Measurements from ENCODE around the gene TFPT. TPM values are rescaled to one million over a fixed set of nuclear protein-coding genes. Genes with fewer than 3 reads are reported as not detected.
"Not testable (repeated sequence)": the region's sequence is repeated elsewhere in the genome, so short reads cannot be mapped to it uniquely, and the experiment has no call there.

The TFPT gene
- total RNA-seq, 1 experiment from 2014 or later: 21.5 TPM

- H3K9me3 ChIP-seq (ENCODE audit: low read length): no peaks in the 10 kb centered on the region
- H3K36me3 ChIP-seq (ENCODE audit: insufficient read depth, low read length): peaks cover 14% of the 10 kb centered on the region; the same call in 1 of the 2 replicates
- H3K9me2 ChIP-seq (replicated peaks; ENCODE audit: insufficient read depth, low read length): no peaks in the 10 kb centered on the region
- no peak overlapping the region for H3K27ac ChIP-seq (ENCODE audit: low read length)
- H3K4me2 ChIP-seq (ENCODE audit: low read depth, low read length, poor library complexity, severe bottlenecking): no peak overlapping the region
- no peak overlapping the region for H3K9ac ChIP-seq (ENCODE audit: low read length)
- peaks cover 40% of the 10 kb centered on the region for H3K79me2 ChIP-seq (ENCODE audit: low read length)
- peaks cover 3% of the 10 kb centered on the region; the same call in 1 of the 2 replicates for H4K20me1 ChIP-seq (ENCODE audit: insufficient read depth, low read depth, low read length)
- no peaks in the 10 kb centered on the region for H3K27me3 ChIP-seq (ENCODE audit: low read length)
- no peak overlapping the region for H3K4me3 ChIP-seq (ENCODE audit: low read length)
- H3K4me1 ChIP-seq (ENCODE audit: low read length): peaks cover 17% of the 10 kb centered on the region
- DNase-seq: no peak
- no peak overlapping the region for H2AFZ ChIP-seq (ENCODE audit: low read length)
Observed at GRCh38 chr19:54104998-54105715, 10.3 kb downstream of the TFPT start.

- no peaks in the 10 kb centered on the region for H3K9me3 ChIP-seq (ENCODE audit: low read length)
- H3K27ac ChIP-seq (ENCODE audit: low read length): no peak within 1 kb of the TSS
- peak within 1 kb of the TSS; percentile 88 for H3K9ac ChIP-seq (ENCODE audit: low read length)
- H3K79me2 ChIP-seq (ENCODE audit: low read length): peaks cover 40% of the 10 kb centered on the region
- no peaks in the 10 kb centered on the region for H3K9me2 ChIP-seq (replicated peaks; ENCODE audit: insufficient read depth, low read length)
- peaks cover 17% of the 10 kb centered on the region for H3K4me1 ChIP-seq (ENCODE audit: low read length)
- DNase-seq: peak; percentile 100
- no peaks in the 10 kb centered on the region for H3K36me3 ChIP-seq (ENCODE audit: insufficient read depth, low read length)
- H3K4me2 ChIP-seq (ENCODE audit: low read depth, low read length, poor library complexity, severe bottlenecking): peak within 1 kb of the TSS; percentile 99
- H4K20me1 ChIP-seq (ENCODE audit: insufficient read depth, low read depth, low read length): no peaks in the 10 kb centered on the region
- peak within 1 kb of the TSS; percentile 98 for H3K4me3 ChIP-seq (ENCODE audit: low read length)
- H3K27me3 ChIP-seq (ENCODE audit: low read length): no peaks in the 10 kb centered on the region
- H2AFZ ChIP-seq (ENCODE audit: low read length): peak within 1 kb of the TSS; percentile 89
Observed at GRCh38 chr19:54102421-54103169, 12.9 kb downstream of the TFPT start, which contains the start of gene NDUFA3. Gene NDUFA3 (plus strand): TSS chr19:54102855. CDS start chr19:54102879, 24 bp downstream.

DNA sequence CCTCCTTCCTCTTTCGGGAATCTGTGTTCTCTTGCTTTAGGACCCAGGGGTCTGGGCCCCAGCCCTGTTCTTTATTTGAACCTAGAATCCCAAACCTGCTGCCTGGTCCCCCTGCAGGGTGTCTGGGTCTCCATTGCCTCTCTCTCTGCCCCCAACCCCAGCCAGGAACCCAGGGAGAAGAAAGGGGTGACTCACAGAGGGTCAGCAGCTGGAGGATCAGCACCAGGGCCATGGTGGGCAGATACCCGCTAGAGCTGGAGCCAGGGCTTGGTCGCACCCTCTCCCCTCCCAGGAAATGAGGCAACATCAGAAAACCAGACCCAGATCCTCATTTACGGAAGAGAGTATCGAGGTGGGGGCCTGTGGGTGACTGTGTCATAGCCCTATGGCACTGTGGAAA, 14.9 kb downstream of the TFPT start, which contains the start of gene OSCAR:
TSS of gene OSCAR (minus strand) at position 243 of the 400 bp plus-strand sequence. CDS start at position 232, 11 bp downstream.
- Histone ChIP-seq H4K20me1 (ENCODE audit: insufficient read depth, low read depth, low read length) (no peaks in the 10 kb centered on the region), H3K9ac (ENCODE audit: low read length) (no peak within 1 kb of the TSS), H3K9me2 (replicated peaks; ENCODE audit: insufficient read depth, low read length) (no peaks in the 10 kb centered on the region), H3K4me1 (ENCODE audit: low read length) (peaks cover 17% of the 10 kb centered on the region), H3K4me2 (ENCODE audit: low read depth, low read length, poor library complexity, severe bottlenecking) (no peak within 1 kb of the TSS), H3K36me3 (ENCODE audit: insufficient read depth, low read length) (no peaks in the 10 kb centered on the region), H2AFZ (ENCODE audit: low read length) (no peak within 1 kb of the TSS; the same call in 1 of the 2 replicates), H3K79me2 (ENCODE audit: low read length) (peaks cover 28% of the 10 kb centered on the region), H3K4me3 (ENCODE audit: low read length) (no peak within 1 kb of the TSS), H3K27me3 (ENCODE audit: low read length) (no peaks in the 10 kb centered on the region), H3K27ac (ENCODE audit: low read length) (no peak within 1 kb of the TSS), H3K9me3 (ENCODE audit: low read length) (no peaks in the 10 kb centered on the region)
- no peak for DNase-seq

DNA sequence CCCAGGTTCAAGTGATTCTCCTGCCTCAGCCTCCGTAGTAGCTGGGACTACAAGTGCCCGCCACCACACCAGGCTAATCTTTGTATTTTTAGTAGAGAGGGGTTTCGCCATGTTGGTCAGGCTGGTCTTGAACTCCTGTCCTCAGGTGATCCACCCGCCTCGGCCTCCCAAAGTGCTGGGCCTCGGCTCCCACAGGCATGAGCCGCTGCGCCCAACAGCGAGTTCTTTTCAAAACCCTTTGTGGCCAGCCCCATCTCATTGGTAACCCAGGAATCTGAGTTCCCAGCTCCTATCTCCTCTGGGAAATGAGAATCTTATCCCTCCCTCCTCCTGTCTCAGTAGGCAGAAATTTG, 15.6 kb downstream of the TFPT start:
- H3K4me1 ChIP-seq (ENCODE audit: low read length): peaks cover 17% of the 10 kb centered on the region
- H2AFZ ChIP-seq (ENCODE audit: low read length); H3K36me3 ChIP-seq (ENCODE audit: insufficient read depth, low read length); H3K9me3 ChIP-seq (ENCODE audit: low read length); H3K9ac ChIP-seq (ENCODE audit: low read length); H3K27ac ChIP-seq (ENCODE audit: low read length); H4K20me1 ChIP-seq (ENCODE audit: insufficient read depth, low read depth, low read length); DNase-seq; H3K4me3 ChIP-seq (ENCODE audit: low read length); H3K4me2 ChIP-seq (ENCODE audit: low read depth, low read length, poor library complexity, severe bottlenecking); H3K27me3 ChIP-seq (ENCODE audit: low read length); H3K9me2 ChIP-seq (replicated peaks; ENCODE audit: insufficient read depth, low read length): not testable (repeated sequence)
- peaks cover 22% of the 10 kb centered on the region for H3K79me2 ChIP-seq (ENCODE audit: low read length)

GRCh38 chr19:54099190-54099902, 16.1 kb downstream of the TFPT start:
- no peak overlapping the region for H3K4me3 ChIP-seq (ENCODE audit: low read length)
- H3K4me2 ChIP-seq (ENCODE audit: low read depth, low read length, poor library complexity, severe bottlenecking): no peak overlapping the region
- no peaks in the 10 kb centered on the region for H3K36me3 ChIP-seq (ENCODE audit: insufficient read depth, low read length)
- no peak for DNase-seq
- H4K20me1 ChIP-seq (ENCODE audit: insufficient read depth, low read depth, low read length): no peaks in the 10 kb centered on the region
- no peaks in the 10 kb centered on the region for H3K9me2 ChIP-seq (replicated peaks; ENCODE audit: insufficient read depth, low read length)
- no peaks in the 10 kb centered on the region for H3K9me3 ChIP-seq (ENCODE audit: low read length)
- no peak overlapping the region for H3K27ac ChIP-seq (ENCODE audit: low read length)
- no peak overlapping the region for H3K9ac ChIP-seq (ENCODE audit: low read length)
- peaks cover 16% of the 10 kb centered on the region for H3K4me1 ChIP-seq (ENCODE audit: low read length)
- peaks cover 17% of the 10 kb centered on the region for H3K79me2 ChIP-seq (ENCODE audit: low read length)
- H2AFZ ChIP-seq (ENCODE audit: low read length): no peak overlapping the region
- H3K27me3 ChIP-seq (ENCODE audit: low read length): no peaks in the 10 kb centered on the region

- Histone ChIP-seq H4K20me1 (ENCODE audit: insufficient read depth, low read depth, low read length) (no peaks in the 10 kb centered on the region), H3K79me2 (ENCODE audit: low read length) (no peaks in the 10 kb centered on the region), H3K4me2 (ENCODE audit: low read depth, low read length, poor library complexity, severe bottlenecking) (no peak overlapping the region), H3K27me3 (ENCODE audit: low read length) (no peaks in the 10 kb centered on the region), H3K27ac (ENCODE audit: low read length) (no peak overlapping the region), H3K4me1 (ENCODE audit: low read length) (no peaks in the 10 kb centered on the region), H3K9me3 (ENCODE audit: low read length) (no peaks in the 10 kb centered on the region), H3K36me3 (ENCODE audit: insufficient read depth, low read length) (no peaks in the 10 kb centered on the region), H3K4me3 (ENCODE audit: low read length) (no peak overlapping the region), H3K9ac (ENCODE audit: low read length) (no peak overlapping the region), H3K9me2 (replicated peaks; ENCODE audit: insufficient read depth, low read length) (no peaks in the 10 kb centered on the region), H2AFZ (ENCODE audit: low read length) (no peak overlapping the region)
- DNase-seq: no peak
Observed at GRCh38 chr19:54096617-54097106, 18.8 kb downstream of the TFPT start.

GRCh38 chr19:54095859-54096616, 19.4 kb downstream of the TFPT start:
- H2AFZ ChIP-seq (ENCODE audit: low read length); H3K79me2 ChIP-seq (ENCODE audit: low read length); H3K27me3 ChIP-seq (ENCODE audit: low read length); H3K9me2 ChIP-seq (replicated peaks; ENCODE audit: insufficient read depth, low read length); H3K27ac ChIP-seq (ENCODE audit: low read length); H3K9me3 ChIP-seq (ENCODE audit: low read length); H3K36me3 ChIP-seq (ENCODE audit: insufficient read depth, low read length); H3K9ac ChIP-seq (ENCODE audit: low read length); H3K4me1 ChIP-seq (ENCODE audit: low read length); H3K4me3 ChIP-seq (ENCODE audit: low read length); H3K4me2 ChIP-seq (ENCODE audit: low read depth, low read length, poor library complexity, severe bottlenecking); H4K20me1 ChIP-seq (ENCODE audit: insufficient read depth, low read depth, low read length); DNase-seq: not testable (repeated sequence)
